GM21360 (cell line): ENCODE data around the gene NUDT14.

Experiments
- ATAC-seq: cut with Tn5 transposase; IDR thresholded peaks from one replicate; pipeline ENCODE4 v1.9.1; 2021; ENCODE audit warnings: mild to moderate bottlenecking, moderate library complexity; ENCODE audit not compliant: unreplicated experiment

The NUDT14 gene

DNA sequence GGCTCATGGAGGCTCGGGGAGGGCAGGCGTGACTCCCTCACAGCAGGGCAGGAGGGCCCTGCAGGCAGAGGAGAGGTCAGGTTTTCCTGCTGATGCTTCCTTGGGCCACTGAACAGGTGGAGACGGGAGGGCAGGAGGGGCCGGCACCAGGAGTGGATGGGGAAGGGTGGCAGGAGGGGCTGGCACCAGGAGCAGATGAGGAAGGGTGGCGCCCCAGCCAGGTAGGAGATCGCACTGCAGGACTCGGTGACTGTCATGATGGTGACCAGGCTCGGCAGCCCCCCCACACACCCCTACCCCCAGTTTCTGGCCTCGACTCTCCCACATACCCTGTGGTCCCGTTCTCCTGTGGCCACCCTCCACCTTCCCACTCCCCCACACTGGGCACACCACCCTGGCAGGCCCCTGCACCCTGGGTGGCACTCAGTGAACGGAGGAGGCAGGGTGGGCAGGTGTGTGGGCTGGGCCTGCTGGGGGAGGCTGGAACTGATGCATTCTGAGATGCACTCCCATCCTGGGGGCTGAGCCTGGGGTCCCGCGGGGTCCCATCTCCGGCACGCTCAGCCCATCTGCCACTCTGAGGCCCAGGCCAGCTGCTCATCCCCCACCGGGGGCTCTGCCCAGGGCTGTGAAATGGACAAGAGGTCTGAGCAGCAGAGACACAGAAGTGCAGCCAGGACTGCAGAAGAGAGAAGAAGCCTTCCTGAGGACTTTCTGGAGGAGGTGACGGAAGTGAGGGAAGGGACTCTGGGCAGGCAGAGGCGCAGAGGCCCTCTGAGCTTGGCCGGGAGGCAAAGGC lies 2.8 kb downstream of the NUDT14 start:
- ATAC-seq = no peak

DNA sequence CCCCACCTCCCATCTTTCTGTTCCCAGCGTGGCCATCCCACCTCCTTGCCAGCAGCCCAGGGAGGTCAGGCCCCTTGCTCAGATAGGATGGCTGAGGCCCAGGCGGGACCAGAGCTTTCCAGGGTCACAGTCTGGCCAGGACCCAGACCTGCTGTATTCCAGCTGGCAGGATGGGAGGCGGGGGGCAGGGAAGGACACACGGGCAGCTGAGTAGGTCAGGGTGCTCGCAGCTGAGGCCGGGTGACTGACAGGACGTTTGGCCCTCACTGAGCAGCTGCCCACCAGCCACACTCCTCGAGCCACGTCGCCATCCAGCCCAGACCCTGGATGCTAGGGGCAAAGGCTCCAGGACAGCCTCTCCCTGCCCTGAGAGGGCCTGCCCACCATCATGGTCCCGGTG lies 4.0 kb downstream of the NUDT14 start:
- no peak for ATAC-seq

- ATAC-seq = no peak
Observed at GRCh38 chr14:105176513-105176912, 4.6 kb downstream of the NUDT14 start.

GRCh38 chr14:105173901-105174894 lies 6.9 kb downstream of the NUDT14 start:
- ATAC-seq = no peak

DNA sequence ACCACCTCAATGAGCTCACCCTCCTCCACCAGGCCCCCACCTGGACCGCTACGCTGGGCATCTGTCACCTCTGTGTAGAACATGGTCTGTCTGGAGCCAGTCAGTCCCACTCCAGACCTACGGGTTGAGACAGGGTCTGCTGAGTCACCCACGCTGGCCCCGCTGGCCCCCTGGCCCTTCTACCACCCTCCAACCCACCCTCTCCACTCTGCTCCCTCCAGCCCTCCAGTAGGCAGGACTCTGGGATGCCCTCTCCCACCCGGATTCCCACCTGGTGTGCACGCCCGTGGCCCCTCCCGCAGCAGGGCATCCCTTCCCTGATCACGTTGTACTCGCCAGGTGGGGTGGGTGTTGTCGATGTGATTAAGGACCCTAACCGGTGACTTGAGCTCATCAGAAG lies 8.0 kb downstream of the NUDT14 start:
- no peak for ATAC-seq

GRCh38 chr14:105172476-105172875 lies 8.6 kb downstream of the NUDT14 start:
- ATAC-seq = no peak

DNA sequence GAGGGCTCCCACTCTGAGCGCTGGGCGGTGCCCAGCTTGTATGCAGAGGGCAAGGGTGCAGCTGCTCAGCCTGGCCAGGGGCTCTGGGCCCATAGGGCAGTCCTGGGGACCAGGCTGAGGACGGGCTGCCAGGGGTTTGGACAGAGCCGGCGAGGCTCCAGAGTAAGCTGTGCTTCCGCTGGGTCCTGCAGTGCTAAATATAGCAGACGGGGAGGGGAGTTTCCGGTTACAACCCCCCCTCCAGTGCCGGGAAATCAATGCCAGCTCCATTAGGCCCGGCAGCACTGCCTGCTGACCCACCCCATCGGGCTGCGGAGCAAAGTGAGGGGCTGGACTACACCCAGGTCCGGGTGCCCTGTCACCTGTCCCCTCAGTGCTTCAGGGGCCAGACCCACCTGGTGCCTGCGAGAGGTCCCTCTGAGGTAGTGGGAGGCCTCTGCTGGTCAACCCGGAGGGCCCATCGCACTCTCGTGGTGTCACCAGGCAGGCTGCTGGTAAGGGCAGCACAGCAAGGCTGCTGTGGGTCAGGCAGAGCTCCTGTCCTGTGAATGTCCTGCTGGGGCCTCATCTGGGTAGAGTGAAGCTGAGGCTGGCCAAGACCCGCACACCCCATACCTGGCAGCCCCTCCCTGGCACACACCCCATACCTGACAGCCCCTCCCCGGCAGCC lies 10.0 kb downstream of the NUDT14 start:
- no peak for ATAC-seq

GRCh38 chr14:105169776-105170655 lies 11.1 kb downstream of the NUDT14 start:
- ATAC-seq = no peak

DNA sequence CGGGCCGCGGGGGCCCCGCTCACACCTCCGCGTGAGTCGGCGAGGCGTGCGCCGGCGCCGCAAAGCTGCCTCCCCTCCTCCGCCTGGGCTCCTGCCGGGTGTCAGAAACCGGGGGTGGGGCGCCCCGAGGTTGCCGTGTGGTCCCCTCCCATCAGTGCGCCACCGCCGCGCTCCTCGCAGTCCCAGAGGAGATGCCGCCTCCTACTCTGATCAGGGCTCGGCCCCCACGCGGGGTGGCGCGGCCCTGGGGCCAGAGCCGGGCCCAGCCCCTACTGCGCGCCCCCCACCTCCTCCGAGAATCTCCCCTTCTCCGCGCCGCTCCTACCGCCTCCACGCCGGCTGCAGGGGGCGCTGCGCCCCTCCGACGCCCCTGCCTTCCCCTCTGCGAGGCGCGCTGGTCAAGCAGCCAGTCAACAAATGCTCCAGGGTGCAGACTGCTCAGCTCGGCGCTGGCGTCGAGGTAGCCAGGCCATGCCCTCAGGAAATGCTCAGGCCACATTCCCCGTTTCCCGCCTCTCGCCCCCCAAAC lies 12.1 kb downstream of the NUDT14 start:
- ATAC-seq = no peak

GRCh38 chr14:105168496-105168978 lies 12.6 kb downstream of the NUDT14 start, which contains the start of gene JAG2:
Gene JAG2, minus strand, starts transcription at chr14:105168776. Its CDS starts 356 bp downstream, at chr14:105168420.
- ATAC-seq = no peak

DNA sequence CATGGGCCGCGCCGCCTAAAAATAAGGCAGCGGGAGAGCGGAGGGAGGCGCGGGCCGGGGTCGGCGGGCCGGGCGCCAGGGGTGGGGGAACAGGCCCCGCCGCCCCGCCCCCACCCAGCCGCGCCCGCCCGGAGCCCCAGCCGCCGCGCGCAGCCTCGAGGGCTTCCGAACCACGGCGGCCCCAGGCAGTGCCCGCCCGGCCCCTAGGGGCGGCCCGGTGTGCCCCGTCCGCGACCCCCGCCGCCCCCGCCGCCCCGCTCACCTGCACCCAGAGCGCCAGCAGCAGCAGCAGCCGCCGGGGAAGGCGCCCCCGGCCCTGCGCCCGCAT lies 13.1 kb downstream of the NUDT14 start:
- no peak for ATAC-seq

- ATAC-seq = no peak
Observed at GRCh38 chr14:105167303-105168092, 13.6 kb downstream of the NUDT14 start.

- ATAC-seq = no peak
Observed at GRCh38 chr14:105166571-105167302, 14.4 kb downstream of the NUDT14 start.

- ATAC-seq = no peak
Observed at GRCh38 chr14:105165761-105166485, 15.2 kb downstream of the NUDT14 start.

- ATAC-seq = no peak
Observed at GRCh38 chr14:105165134-105165704, 15.9 kb downstream of the NUDT14 start.

DNA sequence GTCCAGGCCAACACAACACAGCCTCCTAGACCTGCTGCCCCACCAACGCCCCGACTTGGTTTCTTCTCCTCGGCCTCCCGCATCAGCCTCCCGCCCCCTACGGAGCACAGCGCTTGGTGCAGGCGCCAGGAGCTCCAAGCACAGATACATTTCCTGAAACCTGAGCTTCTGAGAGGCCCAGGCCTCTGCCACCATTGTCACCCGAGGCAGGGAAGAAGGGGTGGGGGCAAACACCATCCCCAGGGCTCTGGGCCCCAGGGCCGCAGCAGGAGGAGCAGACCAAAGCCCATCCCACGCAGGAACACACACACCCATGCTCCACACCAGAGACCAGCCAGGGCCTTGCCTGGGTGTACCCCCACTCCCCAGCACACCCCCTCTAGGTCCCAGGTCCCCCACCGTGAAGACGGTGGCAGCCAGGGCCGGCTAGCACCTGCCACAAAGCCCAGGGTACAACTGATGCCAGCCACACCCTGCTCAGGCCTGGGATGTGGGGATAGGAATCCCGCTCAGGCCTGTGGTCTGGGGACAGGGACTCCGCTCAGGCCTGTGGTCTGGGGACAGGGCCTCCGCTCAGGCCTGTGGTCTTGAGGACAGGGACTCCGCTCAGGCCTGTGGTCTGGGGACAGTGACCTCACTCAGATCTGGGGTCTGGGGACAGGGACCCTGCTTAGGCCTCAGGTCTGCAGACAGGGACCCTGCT lies 17.9 kb downstream of the NUDT14 start:
- ATAC-seq = no peak

GRCh38 chr14:105162669-105162979 lies 18.5 kb downstream of the NUDT14 start:
- no peak for ATAC-seq
